IPS-18c (cell line): ENCODE measurements around the gene CXXC5.
A peak's percentile ranks its signal among the peaks of the same experiment; 100 is the strongest.
"Not testable (repeated sequence)": the region's sequence is repeated elsewhere in the genome, so short reads cannot be mapped to it uniquely, and the experiment has no call there.

Experiments used
- H3K4me3 ChIP-seq: 2 replicates; pipeline ENCODE4 v1.7.0; 2013; ENCODE audit warnings: low read depth, mild to moderate bottlenecking, low read length, moderate library complexity; ENCODE audit not compliant: insufficient read depth
- H3K9me3 ChIP-seq: one replicate; pipeline ENCODE4 v1.6.1; 2013; ENCODE audit warnings: mild to moderate bottlenecking, low read length, moderate library complexity; ENCODE audit not compliant: control insufficient read depth, insufficient read depth

Gene CXXC5

DNA sequence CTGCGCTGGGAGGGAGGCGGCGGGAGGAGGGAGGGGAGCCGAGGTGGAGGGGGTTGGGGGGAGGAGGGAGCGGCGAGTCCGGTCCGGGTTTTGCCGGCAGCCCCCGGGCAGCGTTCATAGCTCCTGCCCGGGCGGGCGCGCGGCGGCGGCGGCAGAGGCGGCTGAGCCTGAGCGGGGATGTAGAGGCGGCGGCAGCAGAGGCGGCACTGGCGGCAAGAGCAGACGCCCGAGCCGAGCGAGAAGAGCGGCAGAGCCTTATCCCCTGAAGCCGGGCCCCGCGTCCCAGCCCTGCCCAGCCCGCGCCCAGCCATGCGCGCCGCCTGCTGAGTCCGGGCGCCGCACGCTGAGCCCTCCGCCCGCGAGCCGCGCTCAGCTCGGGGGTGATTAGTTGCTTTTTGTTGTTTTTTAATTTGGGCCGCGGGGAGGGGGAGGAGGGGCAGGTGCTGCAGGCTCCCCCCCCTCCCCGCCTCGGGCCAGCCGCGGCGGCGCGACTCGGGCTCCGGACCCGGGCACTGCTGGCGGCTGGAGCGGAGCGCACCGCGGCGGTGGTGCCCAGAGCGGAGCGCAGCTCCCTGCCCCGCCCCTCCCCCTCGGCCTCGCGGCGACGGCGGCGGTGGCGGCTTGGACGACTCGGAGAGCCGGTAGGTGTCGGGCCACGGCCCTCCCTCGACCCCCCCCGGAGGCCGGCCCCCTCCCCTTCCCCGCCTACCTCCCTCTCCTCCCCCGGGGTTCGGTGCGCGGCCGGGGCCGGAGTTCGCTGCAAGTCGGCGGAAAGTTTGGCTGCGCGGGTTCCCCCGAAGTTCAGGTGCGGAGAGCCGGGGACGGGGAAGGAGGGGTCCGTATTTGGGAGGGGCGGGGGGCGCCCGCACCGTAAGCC, at the start of gene CXXC5:
Gene CXXC5 (plus strand): TSS at position 145 of the 877 bp plus-strand sequence. CDS start 32,175 bp downstream, outside the sequence.
- H3K4me3 ChIP-seq, result peak within 1 kb of the TSS; percentile 97

GRCh38 chr5:139598601-139598965, 49.6 kb upstream of the CXXC5 start:
- not testable (repeated sequence) for H3K4me3 ChIP-seq, H3K9me3 ChIP-seq

More for the DNA sequence above, at the start of gene CXXC5:
- H3K9me3 ChIP-seq, result no peaks in the 10 kb centered on the region

- H3K4me3 ChIP-seq, result no peak overlapping the region
- H3K9me3 ChIP-seq, result peaks cover 2% of the 10 kb centered on the region
Observed at GRCh38 chr5:139600336-139600949, 47.7 kb upstream of the CXXC5 start.

DNA sequence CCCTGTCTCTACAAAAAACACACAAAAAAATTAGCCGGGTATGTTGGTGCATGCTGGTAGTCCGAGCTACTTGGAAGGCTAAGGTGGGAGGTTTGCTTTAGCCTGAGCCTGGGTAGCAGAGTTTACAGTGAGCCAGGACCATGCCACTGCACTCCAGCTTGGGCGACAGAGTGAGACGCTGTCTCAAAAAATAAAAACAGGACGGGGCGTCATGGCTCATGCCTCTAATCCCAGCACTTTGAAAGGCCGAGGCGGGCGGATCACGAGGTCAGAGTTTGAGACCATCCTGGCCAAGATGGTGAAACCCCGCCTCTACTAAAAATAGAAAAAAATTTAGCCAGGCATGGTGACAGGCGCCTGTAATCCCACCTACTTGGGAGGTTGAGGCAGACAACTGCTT, 46.7 kb upstream of the CXXC5 start:
- Histone ChIP-seq H3K9me3 (no peaks in the 10 kb centered on the region), H3K4me3 (no peak overlapping the region)

DNA sequence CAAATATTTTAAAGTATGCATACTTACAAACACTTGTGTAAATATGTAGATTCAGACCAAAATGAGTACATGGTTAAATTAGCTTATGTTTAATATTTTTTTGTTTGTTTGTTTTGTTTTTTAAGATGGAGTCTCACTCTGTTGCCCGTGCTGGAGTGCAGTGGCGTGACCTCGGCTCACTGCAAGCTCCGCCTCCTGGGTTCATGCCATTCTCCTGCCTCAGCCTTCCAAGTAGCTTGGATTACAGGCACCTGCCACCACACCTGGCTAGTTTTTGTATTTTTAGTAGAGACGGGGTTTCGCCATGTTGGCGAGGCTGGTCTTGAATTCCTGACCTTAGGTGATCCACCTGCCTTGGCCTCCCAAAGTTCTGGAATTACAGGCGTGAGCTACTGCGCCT, 46.2 kb upstream of the CXXC5 start:
- not testable (repeated sequence) for H3K4me3 ChIP-seq, H3K9me3 ChIP-seq

DNA sequence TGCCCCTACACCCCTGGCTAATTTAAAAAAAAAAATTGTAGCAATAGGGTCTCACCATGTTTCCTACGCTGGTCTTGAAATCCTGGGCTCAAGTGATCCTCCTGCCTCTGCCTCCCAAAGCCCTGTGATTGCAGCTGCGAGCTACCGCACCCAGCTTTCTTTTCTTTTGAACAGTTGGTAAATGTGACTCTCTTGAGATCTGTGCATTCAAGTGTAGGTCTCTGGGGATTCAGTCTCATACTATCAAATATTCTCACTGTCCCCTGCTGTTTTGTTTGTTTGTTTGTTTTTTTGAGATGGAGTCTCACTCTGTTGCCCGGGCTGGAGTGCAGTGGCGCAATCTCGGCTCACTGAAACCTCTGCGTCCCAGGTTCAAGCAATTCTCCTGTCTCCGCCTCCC, 42.3 kb upstream of the CXXC5 start:
- peaks cover 2% of the 10 kb centered on the region for H3K9me3 ChIP-seq
- no peak overlapping the region for H3K4me3 ChIP-seq

DNA sequence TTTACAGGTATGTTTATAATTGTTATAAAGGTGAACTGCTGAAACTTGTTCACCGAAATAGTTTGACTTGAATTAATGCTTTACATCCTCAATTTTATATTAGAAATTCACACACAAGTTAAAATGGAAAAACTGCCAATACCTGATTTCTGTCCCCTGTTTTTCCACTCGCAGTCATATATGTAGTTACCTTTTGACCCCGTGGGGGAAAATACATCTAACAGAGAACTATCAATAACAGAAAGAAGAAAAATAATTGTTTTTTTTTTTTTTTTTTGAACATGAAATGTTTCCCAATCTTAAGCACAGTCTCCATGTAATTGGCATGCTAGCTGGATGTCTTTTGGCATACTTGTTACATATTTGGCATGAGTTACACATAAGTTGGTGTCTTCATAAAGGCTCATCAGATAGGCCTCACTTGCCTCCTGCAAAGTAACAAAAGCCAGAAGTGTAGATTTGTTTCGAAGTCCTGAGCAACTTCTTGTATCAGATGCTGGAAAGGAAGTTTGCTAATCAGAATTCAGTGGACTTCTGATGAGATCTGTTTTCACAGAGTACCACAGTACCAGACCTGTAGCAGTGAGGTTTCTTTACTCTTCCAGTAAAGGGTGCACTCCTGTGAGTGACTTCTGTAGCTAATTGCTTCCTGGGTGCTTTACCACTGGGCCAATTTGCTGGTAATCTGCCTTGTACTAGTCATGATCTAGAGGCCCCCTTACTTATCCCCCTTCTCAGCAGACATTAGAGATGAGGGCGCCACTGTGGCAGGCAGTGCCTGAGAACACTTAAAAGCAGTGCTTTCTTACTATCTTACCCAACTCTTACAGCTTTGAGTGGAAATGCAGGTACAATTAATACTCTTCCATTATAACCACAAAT, 36.2 kb upstream of the CXXC5 start:
- H3K4me3 ChIP-seq, result no peak overlapping the region
- no peaks in the 10 kb centered on the region for H3K9me3 ChIP-seq

DNA sequence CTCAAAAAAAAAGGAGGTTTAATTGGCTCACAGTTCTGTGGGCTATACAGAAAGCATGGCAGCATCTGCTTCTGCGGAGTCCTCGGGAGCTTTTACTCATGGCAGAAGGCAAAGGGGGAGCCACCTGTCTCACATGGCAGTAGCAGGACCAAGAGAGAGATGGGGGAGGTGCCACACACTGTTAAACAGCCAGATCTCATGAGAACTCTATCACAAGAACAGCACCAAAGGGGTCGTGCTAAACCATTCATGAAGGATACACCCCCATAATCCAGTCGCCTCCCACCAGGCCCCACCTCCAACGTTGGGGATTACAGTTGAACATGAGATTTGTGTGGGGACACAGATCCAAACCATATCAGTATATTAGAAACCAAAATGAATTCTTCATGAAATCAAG, 28.3 kb upstream of the CXXC5 start:
- Histone ChIP-seq H3K4me3 (no peak overlapping the region), H3K9me3 (no peaks in the 10 kb centered on the region)

- not testable (repeated sequence) for H3K4me3 ChIP-seq, H3K9me3 ChIP-seq
Observed at GRCh38 chr5:139625398-139625797, 22.8 kb upstream of the CXXC5 start.

DNA sequence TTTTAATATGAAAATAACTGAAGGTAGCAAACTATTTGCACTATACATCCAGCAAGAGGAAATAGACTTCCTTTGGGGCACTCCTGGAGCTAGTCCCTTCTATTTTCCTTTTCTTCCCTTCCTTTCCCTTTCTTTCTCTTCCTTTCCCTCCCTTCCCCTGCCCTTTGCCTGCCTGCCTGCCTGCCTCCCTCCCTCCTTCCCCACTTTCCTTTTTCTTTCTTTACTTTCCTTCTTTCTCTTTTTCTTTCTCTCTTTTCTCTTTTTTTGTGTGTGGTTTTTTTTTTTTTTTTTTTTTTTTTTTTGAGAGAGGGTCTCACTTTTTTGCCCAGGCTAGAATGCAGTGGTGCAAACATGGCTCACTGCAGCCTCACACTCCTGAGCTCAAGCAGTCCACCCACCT, 17.3 kb upstream of the CXXC5 start:
- H3K4me3 ChIP-seq, result no peak overlapping the region
- no peaks in the 10 kb centered on the region for H3K9me3 ChIP-seq

DNA sequence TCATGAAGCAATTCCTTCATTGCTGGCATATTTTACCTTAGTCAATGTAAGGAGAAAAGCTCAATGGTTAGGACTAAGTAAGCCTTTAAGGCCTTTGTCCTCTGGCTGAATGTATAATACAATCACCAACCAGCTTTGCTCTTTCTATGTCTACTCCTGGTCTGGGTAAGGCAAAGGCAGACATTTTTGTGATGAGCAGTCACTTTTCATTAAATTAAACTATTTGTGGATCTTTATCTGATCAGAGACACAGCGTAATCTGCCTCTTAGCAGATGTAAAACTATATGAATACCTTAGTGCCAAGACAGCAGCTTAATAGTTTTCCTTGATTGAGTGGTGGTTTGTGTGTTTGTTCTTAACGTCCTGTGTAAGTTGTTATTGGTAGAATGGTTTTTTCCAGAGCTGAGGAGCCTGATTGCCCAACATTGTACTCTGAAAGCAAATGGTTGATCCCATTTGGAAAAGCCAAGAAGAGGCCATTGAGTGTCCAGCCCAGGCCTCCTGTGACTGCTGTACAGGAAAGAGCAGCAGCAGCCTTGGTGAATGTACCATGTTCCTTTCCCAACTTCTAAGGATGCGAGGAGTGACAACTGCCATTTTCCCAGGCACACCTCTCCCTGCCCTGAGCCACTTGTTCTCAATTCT, 16.5 kb upstream of the CXXC5 start:
- H3K9me3 ChIP-seq, result no peaks in the 10 kb centered on the region
- no peak overlapping the region for H3K4me3 ChIP-seq

DNA sequence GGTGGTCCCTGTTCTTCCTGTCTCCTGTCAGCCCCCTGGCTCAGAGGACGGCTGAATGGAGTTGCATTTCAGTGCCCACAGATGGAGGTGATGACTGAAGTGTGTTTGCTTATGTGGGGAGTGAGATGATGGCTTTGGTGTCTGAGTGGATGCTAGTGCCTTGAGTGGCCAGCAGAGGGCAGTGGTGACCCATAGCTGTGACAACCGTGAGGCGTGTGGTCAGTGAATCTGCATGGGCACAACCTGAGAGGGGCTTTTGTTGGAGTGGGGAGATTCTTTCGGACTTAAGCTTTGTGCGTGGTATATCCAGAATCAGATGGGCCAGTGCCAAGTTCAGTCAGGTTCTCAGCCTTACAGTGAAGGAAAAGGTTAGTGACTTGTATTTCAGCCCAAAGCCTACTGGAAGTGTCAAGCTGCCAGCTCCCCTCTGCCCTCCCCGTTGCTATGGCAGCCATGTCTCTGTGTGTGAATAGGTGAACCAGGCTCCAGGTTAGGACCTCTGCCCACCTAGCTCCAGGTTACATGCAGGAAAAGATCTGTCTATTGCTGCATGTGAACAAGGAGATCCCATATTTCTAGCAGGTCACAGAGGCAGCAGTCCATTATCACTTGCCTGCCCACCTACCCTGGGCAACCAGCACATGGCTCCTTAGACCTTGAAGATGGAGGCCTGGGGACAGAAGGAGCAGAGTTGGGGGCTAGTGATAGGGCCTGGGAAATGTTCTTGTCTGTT, 14.7 kb upstream of the CXXC5 start:
- Histone ChIP-seq H3K4me3 (no peak overlapping the region), H3K9me3 (no peaks in the 10 kb centered on the region)

- H3K4me3 ChIP-seq, result no peak overlapping the region
Observed at GRCh38 chr5:139634028-139634325, 14.2 kb upstream of the CXXC5 start.

DNA sequence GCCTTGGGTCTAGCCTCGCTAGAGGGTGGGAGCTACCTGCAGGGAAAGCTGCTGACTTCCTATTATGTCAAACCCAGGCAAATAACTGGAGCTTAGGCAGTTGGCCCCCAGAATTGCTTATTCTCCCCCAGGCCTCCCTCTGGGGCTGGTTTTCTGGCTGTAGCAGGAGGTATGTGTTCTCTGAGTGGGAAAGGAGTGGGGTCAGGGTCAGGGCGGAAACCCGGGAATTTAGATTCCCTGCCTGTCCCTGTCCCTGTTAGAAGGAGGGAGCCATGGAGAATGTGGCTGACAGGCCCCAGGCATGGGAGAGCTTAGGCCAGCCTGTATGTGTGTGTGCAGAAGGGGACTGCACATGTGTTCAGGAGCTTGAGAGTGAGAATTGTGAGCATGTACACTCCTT, 13.6 kb upstream of the CXXC5 start:
- no peak overlapping the region for H3K4me3 ChIP-seq

More at GRCh38 chr5:139634028-139634325, 14.2 kb upstream of the CXXC5 start:
- peaks cover 2% of the 10 kb centered on the region for H3K9me3 ChIP-seq

GRCh38 chr5:139635191-139635590, 13.0 kb upstream of the CXXC5 start:
- Histone ChIP-seq H3K9me3 (peaks cover 2% of the 10 kb centered on the region), H3K4me3 (no peak overlapping the region)

More for the DNA sequence above, 13.6 kb upstream of the CXXC5 start:
- H3K9me3 ChIP-seq, result peaks cover 2% of the 10 kb centered on the region

- Histone ChIP-seq H3K4me3 (no peak overlapping the region), H3K9me3 (peaks cover 2% of the 10 kb centered on the region)
Observed at GRCh38 chr5:139635606-139636206, 12.4 kb upstream of the CXXC5 start.
